HG02870 (cell line): ENCODE data around the gene RIOX2.
A peak's percentile ranks its signal among the peaks of the same experiment; 100 is the strongest.
"Not testable (repeated sequence)": the region's sequence is repeated elsewhere in the genome, so short reads cannot be mapped to it uniquely, and the experiment has no call there.

Experiments
- ATAC-seq: cut with Tn5 transposase; IDR thresholded peaks from one replicate; pipeline ENCODE4 v1.9.1; 2021; ENCODE audit warnings: mild to moderate bottlenecking, moderate library complexity; ENCODE audit not compliant: unreplicated experiment

Gene RIOX2

GRCh38 chr3:97916576-97916975 lies 55.7 kb downstream of the RIOX2 start:
- ATAC-seq, result no peak

GRCh38 chr3:97914388-97914787 lies 57.8 kb downstream of the RIOX2 start:
- no peak for ATAC-seq

- no peak for ATAC-seq
These were observed 60.8 kb downstream of the RIOX2 start for GRCh38 chr3:97911459-97911858.

GRCh38 chr3:97910931-97911351 lies 61.3 kb downstream of the RIOX2 start:
- ATAC-seq, result no peak

- not testable (repeated sequence) for ATAC-seq
These were observed 61.9 kb downstream of the RIOX2 start for GRCh38 chr3:97910236-97910831.

- ATAC-seq, result not testable (repeated sequence)
These were observed 62.4 kb downstream of the RIOX2 start for GRCh38 chr3:97909830-97910229.

GRCh38 chr3:97901313-97902248 lies 70.7 kb downstream of the RIOX2 start:
- ATAC-seq, result no peak

GRCh38 chr3:97899331-97899730 lies 72.9 kb downstream of the RIOX2 start:
- ATAC-seq, result no peak

- no peak for ATAC-seq
These were observed 75.7 kb downstream of the RIOX2 start for GRCh38 chr3:97896547-97896946.

GRCh38 chr3:97896129-97896528 lies 76.1 kb downstream of the RIOX2 start:
- ATAC-seq, result no peak

- ATAC-seq, result peak; percentile 64
These were observed 77.0 kb downstream of the RIOX2 start for GRCh38 chr3:97895216-97895615.

GRCh38 chr3:97892852-97893251 lies 79.4 kb downstream of the RIOX2 start:
- no peak for ATAC-seq
